HepG2 (cell line): Measurements from ENCODE around the gene KIZ. TPM values are rescaled to one million over a fixed set of nuclear protein-coding genes. Genes with fewer than 3 reads are reported as not detected.

Experiments used
- ATAC-seq: fragments of 200-7000 bp; cut with Tn5 transposase; 3 replicates; pipeline ENCODE4 v1.9.1; 2020; ENCODE audit warnings: mild to moderate bottlenecking, moderate library complexity
- BruUV-seq: library from RNA; stranded (reverse); fragments of 400-500 nt; replicated peaks from 2 replicates; lab custom pipeline; 2021; lab: Mats Ljungman, UMichigan
- CTCF ChIA-PET: fragments of 300-600 bp; formaldehyde crosslinking; extraction: SDS; loops from one replicate; lab custom pipeline; 2021; ENCODE audit warnings: low total read pairs, inconsistent platforms, low intra/inter-chr PET ratio; lab: Yijun Ruan, JAX
- POLR2A ChIA-PET: fragments of 350-600 bp; sonication (Branson Sonifier 250); formaldehyde crosslinking; loops from one replicate; lab custom pipeline; 2020; ENCODE audit warnings: antibody characterized with exemption, inconsistent platforms; lab: Yijun Ruan, JAX
- DNase-seq: peaks from one replicate; pipeline ENCODE4 v3.0.0-alpha.2; 2015; ENCODE audit warnings: low spot score
- FAIRE-seq: peaks from 3 replicates; lab custom pipeline; 2011; peaks lifted over from hg19 to GRCh38; lab: Jason Lieb, UNC
- H2AFZ ChIP-seq: one replicate; pipeline ENCODE4 v1.6.1; 2011; ENCODE audit warnings: low read length, inconsistent platforms
- H3K27ac ChIP-seq: fragments of 300-600 bp; 3 replicates; pipeline ENCODE4 v1.8.0; 2011; ENCODE audit warnings: mixed run types, mild to moderate bottlenecking, mixed read lengths, low read length, inconsistent platforms; ENCODE audit not compliant: insufficient read depth; ENCODE audit errors: extremely low read length
- H3K27me3 ChIP-seq, 2 experiments: fragments of 200-600 bp in 1 of 2; 2 replicates in 1 of 2; 3 replicates in 1 of 2; pipeline versions ENCODE4 v1.6.0 to v1.8.0; 2011; ENCODE audit warnings: low read length in 2 of 2, mild to moderate bottlenecking in 2 of 2, moderate library complexity in 2 of 2, inconsistent platforms in 1 of 2; ENCODE audit not compliant: insufficient read depth in 2 of 2, control insufficient read depth in 1 of 2
- H3K36me3 ChIP-seq, 2 experiments: fragments of 200-600 bp in 1 of 2; replicated peaks in 1 of 2; 2 replicates in 1 of 2; 3 replicates in 1 of 2; pipeline versions ENCODE4 v1.5.1 to v1.8.0; 2011; ENCODE audit warnings: low read length in 2 of 2, inconsistent platforms in 1 of 2; ENCODE audit not compliant: insufficient read depth in 2 of 2, control insufficient read depth in 1 of 2
- H3K4me1 ChIP-seq: 2 replicates; pipeline ENCODE4 v1.5.1; 2012; ENCODE audit warnings: low read length, inconsistent platforms; ENCODE audit not compliant: insufficient read depth
- H3K4me2 ChIP-seq: 2 replicates; pipeline ENCODE4 v1.6.0; 2011; ENCODE audit warnings: low read depth, low read length, inconsistent platforms
- H3K4me3 ChIP-seq, 3 experiments: fragments of 200-600 bp in 1 of 3; sonication (generic), shearing (Covaris generic) in 1 of 3; replicated peaks in 1 of 3; 2 replicates each; pipeline ENCODE4 v1.5.1; 2011 to 2016; ENCODE audit warnings: low read length in 3 of 3, inconsistent platforms in 2 of 3, low read depth in 2 of 3, mild to moderate bottlenecking in 2 of 3, control low read depth in 1 of 3, mixed read lengths in 1 of 3; ENCODE audit not compliant: insufficient read depth in 1 of 3
- H3K79me2 ChIP-seq: one replicate; pipeline ENCODE4 v1.6.1; 2011; ENCODE audit warnings: low read length, inconsistent platforms; ENCODE audit not compliant: insufficient read depth
- H3K9ac ChIP-seq: 2 replicates; pipeline ENCODE4 v1.6.0; 2011; ENCODE audit warnings: mild to moderate bottlenecking, low read depth, low read length, inconsistent platforms; ENCODE audit not compliant: insufficient read depth
- H3K9me3 ChIP-seq: 2 replicates; pipeline ENCODE4 v1.5.1; 2012; ENCODE audit warnings: mild to moderate bottlenecking, low read length
- H4K20me1 ChIP-seq: 2 replicates; pipeline ENCODE4 v1.6.0; 2011; ENCODE audit warnings: inconsistent platforms, mild to moderate bottlenecking, low read length, moderate library complexity; ENCODE audit not compliant: insufficient read depth
- EP300 ChIP-seq, 3 experiments: sonication (generic) in 1 of 3; formaldehyde crosslinking in 1 of 3; IDR thresholded peaks; 2 replicates each; pipeline versions ENCODE4 v1.5.1 to v1.6.1; 2011 to 2020; ENCODE audit warnings: low read depth in 2 of 3, low read length in 2 of 3, borderline replicate concordance in 1 of 3, improper control_type of control experiment in 1 of 3, mild to moderate bottlenecking in 1 of 3, missing genetic modification reagents in 1 of 3, moderate library complexity in 1 of 3
- FOXO1 ChIP-seq: sonication (generic); formaldehyde crosslinking; IDR thresholded peaks from 2 replicates; pipeline ENCODE4 v1.4.0; 2020; ENCODE audit warnings: missing genetic modification reagents
- HNRNPLL ChIP-seq: fragments of 200-400 bp; formaldehyde crosslinking; IDR thresholded peaks from 2 replicates; pipeline ENCODE4 v1.6.1; 2017; ENCODE audit warnings: mild to moderate bottlenecking, low read depth, low read length; ENCODE audit not compliant: poor library complexity, severe bottlenecking
- KDM5A ChIP-seq: fragments of 200-600 bp; sonication (generic); IDR thresholded peaks from 2 replicates; pipeline ENCODE4 v1.7.0; 2018; ENCODE audit warnings: antibody characterized with exemption, mild to moderate bottlenecking, low read length, borderline replicate concordance
- MAFG ChIP-seq: sonication (generic); formaldehyde crosslinking; IDR thresholded peaks from 2 replicates; pipeline ENCODE4 v1.5.1; 2020; ENCODE audit warnings: mild to moderate bottlenecking, missing genetic modification reagents
- MXI1 ChIP-seq: IDR thresholded peaks from 3 replicates; pipeline ENCODE4 v1.6.1; 2012; ENCODE audit warnings: low read depth, low read length, inconsistent platforms, borderline replicate concordance
- NFE2L2 ChIP-seq: fragments of 150-350 bp; IDR thresholded peaks from 2 replicates; pipeline ENCODE4 v1.6.1; 2014; ENCODE audit warnings: low read length
- SPEN ChIP-seq: sonication (generic); formaldehyde crosslinking; IDR thresholded peaks from 2 replicates; pipeline ENCODE4 v1.5.1; 2020; ENCODE audit warnings: low read depth, mild to moderate bottlenecking, missing genetic modification reagents
- TFAP4 ChIP-seq: sonication (generic); IDR thresholded peaks from 2 replicates; pipeline ENCODE4 v1.6.1; 2016; ENCODE audit warnings: low read depth, borderline replicate concordance
- TP53 ChIP-seq: sonication (generic); formaldehyde crosslinking; conservative IDR thresholded peaks from 2 replicates; pipeline ENCODE4 v1.4.0; 2020; ENCODE audit warnings: missing genetic modification reagents
- ZMYM3 ChIP-seq: sonication (generic); formaldehyde crosslinking; IDR thresholded peaks from 2 replicates; pipeline ENCODE4 v1.5.1; 2020; ENCODE audit warnings: mild to moderate bottlenecking, missing genetic modification reagents
- ZNF362 ChIP-seq: sonication (generic); formaldehyde crosslinking; IDR thresholded peaks from 2 replicates; pipeline ENCODE4 v1.4.0; 2020; ENCODE audit warnings: missing genetic modification reagents, mild to moderate bottlenecking, borderline replicate concordance
- ZNF503 ChIP-seq: sonication (generic); formaldehyde crosslinking; IDR thresholded peaks from 2 replicates; pipeline ENCODE4 v1.4.0; 2020; ENCODE audit warnings: missing genetic modification reagents
- ZNF614 ChIP-seq: IDR thresholded peaks from 2 replicates; pipeline ENCODE4 v1.6.1; 2018; ENCODE audit warnings: missing biosample characterization, missing genetic modification reagents, inconsistent platforms, borderline replicate concordance
- ZNF790 ChIP-seq: sonication (generic); formaldehyde crosslinking; IDR thresholded peaks from 2 replicates; pipeline ENCODE4 v1.8.0; 2022; ENCODE audit warnings: missing genetic modification reagents, mild to moderate bottlenecking, borderline replicate concordance
- WGBS: methylation state at CpG from one replicate; pipeline ENCODE4 v1.1.6; 2017; ENCODE audit warnings: low lambda C conversion rate; 5-methylcytosine and 5-hydroxymethylcytosine counted together
- in situ Hi-C: cut with HindIII; loops from 2 replicates; pipeline ENCODE4 v1.10.0; 2017; ENCODE audit warnings: low pct_unique_long_range_greater_than_20kb; ENCODE audit not compliant: extremely low pct_ligation_motif_present
- intact Hi-C: fragments of 100-400 bp; cut with micrococcal nuclease; formaldehyde crosslinking; loops from one replicate; pipeline ENCODE4 v1.10.0; 2022; ENCODE audit not compliant: unreplicated experiment
- polyA plus RNA-seq, 8 experiments: library from polyadenylated mRNA; depleted of rRNA in 3 of 8; stranded (reverse) in 7 of 8; unstranded in 1 of 8; fragments of >200 nt; fragmentation: Illumina TruSeq in 4 of 8; extraction: Trizol in 4 of 8; gene quantifications; 2 replicates each; pipeline versions ENCODE4 v1.2.1 to v1.2.3, GENCODE V29; 2011 to 2016; ENCODE audit warnings: low read depth in 4 of 8, missing spikeins in 1 of 8, mixed read lengths in 1 of 8; ENCODE audit not compliant: insufficient read depth in 1 of 8
- total RNA-seq, 5 experiments: library from RNA; depleted of rRNA; stranded (reverse); fragments of >200 nt; fragmentation: Illumina TruSeq; extraction: Trizol; gene quantifications; 2 replicates each; pipeline ENCODE4 v1.2.3, GENCODE V29; 2016; ENCODE audit warnings: low read depth in 1 of 5

Gene KIZ
- total and polyA plus RNA-seq, 2 of the 13 experiments (the other 11 are each of a cell fraction or from before 2014, with no cell fraction given): 46.3 to 114 TPM

- no peak for TF ChIP-seq TFAP4
- TF ChIP-seq NFE2L2: no peak
- TF ChIP-seq EP300 (IDR thresholded peaks at IDR 0.05; ENCODE audit: low read depth in 2 of 2, low read length in 2 of 2): no peak
- no peak for TF ChIP-seq EP300 (CRISPR knock-in tag; IDR thresholded peaks at IDR 0.05; ENCODE audit: borderline replicate concordance)
- no peak for TF ChIP-seq ZNF614
- POLR2A ChIA-PET: no interaction called here
- Histone ChIP-seq H3K4me3 (no peak overlapping the region), H3K79me2 (no peaks in the 10 kb centered on the region), H3K36me3 (peaks cover 0 to 11% of the 10 kb centered on the region in 2 experiments; a peak in 3 of 5 replicates), H3K27me3 (no peaks in the 10 kb centered on the region), H4K20me1 (no peaks in the 10 kb centered on the region), H3K9me3 (peaks cover 7% of the 10 kb centered on the region; the same call in 1 of the 2 replicates), H2AFZ (no peak overlapping the region), H3K4me2 (no peak overlapping the region), H3K9ac (no peak overlapping the region), H3K4me1 (peaks cover 30% of the 10 kb centered on the region), H3K27ac (no peak overlapping the region)
- DNase-seq: no peak
- ATAC-seq: no peak
- CTCF ChIA-PET: no interaction called here
- in situ Hi-C loops: no loop called here
- FAIRE-seq: no peak
- WGBS: 95% methylated on average over 2 of the region's 2 CpGs
- intact Hi-C loops: loop anchor here (5.0 kb wide), 1 partner anchor 42 kb away; no protein-coding TSS in a partner anchor
- no TSS peak for BruUV-seq
These were observed 53.9 kb downstream of the KIZ start for GRCh38 chr20:21179757-21180156.

GRCh38 chr20:21180248-21180647 is 54.4 kb downstream of the KIZ start:
- ChIA-PET POLR2A (no interaction called here), CTCF (no interaction called here)
- Histone ChIP-seq H4K20me1 (no peaks in the 10 kb centered on the region), H3K9ac (no peak overlapping the region), H3K27ac (no peak overlapping the region), H3K27me3 (no peaks in the 10 kb centered on the region), H3K9me3 (peaks cover 7% of the 10 kb centered on the region; the same call in 1 of the 2 replicates), H3K79me2 (no peaks in the 10 kb centered on the region), H3K4me2 (no peak overlapping the region), H3K36me3 (peaks cover 0 to 11% of the 10 kb centered on the region in 2 experiments; a peak in 3 of 5 replicates), H3K4me1 (peaks cover 30% of the 10 kb centered on the region), H3K4me3 (no peak overlapping the region), H2AFZ (no peak overlapping the region)
- intact Hi-C loops (no loop called here), in situ Hi-C loops (no loop called here)
- no peak for DNase-seq
- no TSS peak for BruUV-seq
- ATAC-seq: no peak
- 92% methylated on average over 6 of the region's 6 CpGs for WGBS
- FAIRE-seq: no peak
- TF ChIP-seq TP53: no peak
- TF ChIP-seq SPEN (CRISPR knock-in tag): no peak
- no peak for TF ChIP-seq MAFG (CRISPR knock-in tag)
- no peak for TF ChIP-seq ZNF503
- TF ChIP-seq FOXO1 (CRISPR knock-in tag): no peak
- TF ChIP-seq KDM5A: no peak
- TF ChIP-seq ZNF362: no peak
- TF ChIP-seq ZMYM3: no peak
- no peak for TF ChIP-seq ZNF790 (CRISPR knock-in tag)
- TF ChIP-seq MXI1: no peak
- no peak for TF ChIP-seq HNRNPLL
